C4-2B (cell line): Measurements from ENCODE around the gene TRIM3.

Experiments
- ZFX ChIP-seq: fragments of 450-650 bp; IDR thresholded peaks from 2 replicates; pipeline ENCODE4 v1.6.1; 2017
- TF ChIP-seq, protein P1 (sequence below): fragments of 450-650 bp; conservative IDR thresholded peaks from 2 replicates; pipeline ENCODE4 v1.5.1; 2017; ENCODE audit warnings: mild to moderate bottlenecking

DNA sequence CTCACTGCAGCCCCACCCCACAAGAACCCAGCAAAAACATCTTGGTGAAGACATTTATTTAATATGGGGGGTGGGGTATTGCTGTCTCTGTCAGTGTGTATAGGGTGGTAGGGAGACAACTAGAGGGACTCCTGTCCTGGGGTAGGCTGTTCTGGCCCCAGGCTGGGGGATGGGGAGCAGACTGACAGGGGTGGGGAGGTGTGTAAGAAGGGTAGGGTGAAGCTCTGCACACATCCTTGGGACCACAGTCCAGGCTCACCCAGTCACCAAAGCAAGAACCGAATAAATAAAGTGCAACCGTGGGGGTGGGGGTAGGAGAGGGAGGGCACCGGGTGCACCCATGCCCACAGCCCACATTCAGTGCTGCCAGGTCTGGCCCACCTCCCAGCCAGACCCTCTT, 25.2 kb downstream of the TRIM3 start:
- TF ChIP-seq, protein P1, sequence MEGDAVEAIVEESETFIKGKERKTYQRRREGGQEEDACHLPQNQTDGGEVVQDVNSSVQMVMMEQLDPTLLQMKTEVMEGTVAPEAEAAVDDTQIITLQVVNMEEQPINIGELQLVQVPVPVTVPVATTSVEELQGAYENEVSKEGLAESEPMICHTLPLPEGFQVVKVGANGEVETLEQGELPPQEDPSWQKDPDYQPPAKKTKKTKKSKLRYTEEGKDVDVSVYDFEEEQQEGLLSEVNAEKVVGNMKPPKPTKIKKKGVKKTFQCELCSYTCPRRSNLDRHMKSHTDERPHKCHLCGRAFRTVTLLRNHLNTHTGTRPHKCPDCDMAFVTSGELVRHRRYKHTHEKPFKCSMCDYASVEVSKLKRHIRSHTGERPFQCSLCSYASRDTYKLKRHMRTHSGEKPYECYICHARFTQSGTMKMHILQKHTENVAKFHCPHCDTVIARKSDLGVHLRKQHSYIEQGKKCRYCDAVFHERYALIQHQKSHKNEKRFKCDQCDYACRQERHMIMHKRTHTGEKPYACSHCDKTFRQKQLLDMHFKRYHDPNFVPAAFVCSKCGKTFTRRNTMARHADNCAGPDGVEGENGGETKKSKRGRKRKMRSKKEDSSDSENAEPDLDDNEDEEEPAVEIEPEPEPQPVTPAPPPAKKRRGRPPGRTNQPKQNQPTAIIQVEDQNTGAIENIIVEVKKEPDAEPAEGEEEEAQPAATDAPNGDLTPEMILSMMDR, result no peak
- TF ChIP-seq ZFX, result no peak
